Astrocyte (in vitro differentiated cells and primary cell): ENCODE data around the gene GTSE1.

Source experiments
- CTCF ChIP-seq: IDR thresholded peaks from 2 replicates; pipeline ENCODE4 v1.5.1; 2011; ENCODE audit warnings: low read depth, mild to moderate bottlenecking, inconsistent platforms, low read length, moderate library complexity; ENCODE audit not compliant: insufficient read depth
- EZH2 ChIP-seq: IDR thresholded peaks from 2 replicates; pipeline ENCODE4 v1.6.1; 2012; ENCODE audit warnings: mild to moderate bottlenecking, low read length, inconsistent platforms; ENCODE audit not compliant: insufficient read depth

GRCh38 chr22:46364341-46365165 lies 67.9 kb downstream of the GTSE1 start:
- TF ChIP-seq CTCF (no peak), EZH2 (no peak)
